Erythroblast (primary cell): Measurements from ENCODE around the gene FARP2.

Experiments used
- GATA1 ChIP-seq: IDR thresholded peaks from 2 replicates; pipeline ENCODE4 v1.6.1; 2011; ENCODE audit warnings: low read depth, mild to moderate bottlenecking, control low read depth, low read length, moderate library complexity
- POLR2A ChIP-seq: IDR thresholded peaks from 2 replicates; pipeline ENCODE4 v1.6.1; 2011; ENCODE audit warnings: mild to moderate bottlenecking, low read length

- no peak for TF ChIP-seq POLR2A
- no peak for TF ChIP-seq GATA1
Observed at GRCh38 chr2:241535871-241536655, 180.0 kb downstream of the FARP2 start.
